ENCODE measurements around the gene SETD7.

Gene SETD7

GRCh38 chr4:139522457-139522856 lies 33.6 kb downstream of the SETD7 start:
- no peaks in the 10 kb centered on the region for H3K9me3 ChIP-seq (replicated peaks; ENCODE audit: insufficient read depth, low read length)
- H3K27me3 ChIP-seq (replicated peaks; ENCODE audit: insufficient read depth, low read length) = no peaks in the 10 kb centered on the region
- no peaks in the 10 kb centered on the region for H3K79me2 ChIP-seq (ENCODE audit: low read length)
- H3K9me2 ChIP-seq (replicated peaks; ENCODE audit: insufficient read depth, low read length) = no peaks in the 10 kb centered on the region
- peaks cover 21% of the 10 kb centered on the region; the same call in 1 of the 2 replicates for H3K36me3 ChIP-seq (replicated peaks; ENCODE audit: insufficient read depth, low read length)
- DNase-seq = no peak
- TF ChIP-seq EZH2 (optimal IDR thresholded peaks at IDR 0.05; ENCODE audit: low read depth, low read length) (no peak), CTCF (IDR thresholded peaks at IDR 0.05; ENCODE audit: low read length) (no peak), EZH2phosphoT487 (IDR thresholded peaks at IDR 0.05; ENCODE audit: low read length) (no peak)
- no peak overlapping the region for H3K4me3 ChIP-seq (ENCODE audit: low read length)
- no peak overlapping the region for H3K4me2 ChIP-seq (ENCODE audit: low read depth, low read length)
- H3F3A ChIP-seq (ENCODE audit: insufficient read depth, low read length) = no peaks in the 10 kb centered on the region
- no peak overlapping the region for H3K27ac ChIP-seq (ENCODE audit: low read length)
- H3K9ac ChIP-seq (ENCODE audit: low read length) = no peak overlapping the region
- H4K20me1 ChIP-seq (ENCODE audit: insufficient read depth, low read length) = no peaks in the 10 kb centered on the region
- H2AFZ ChIP-seq (ENCODE audit: low read length) = no peak overlapping the region
- peaks cover 24% of the 10 kb centered on the region for H3K4me1 ChIP-seq (ENCODE audit: low read length)

DNA sequence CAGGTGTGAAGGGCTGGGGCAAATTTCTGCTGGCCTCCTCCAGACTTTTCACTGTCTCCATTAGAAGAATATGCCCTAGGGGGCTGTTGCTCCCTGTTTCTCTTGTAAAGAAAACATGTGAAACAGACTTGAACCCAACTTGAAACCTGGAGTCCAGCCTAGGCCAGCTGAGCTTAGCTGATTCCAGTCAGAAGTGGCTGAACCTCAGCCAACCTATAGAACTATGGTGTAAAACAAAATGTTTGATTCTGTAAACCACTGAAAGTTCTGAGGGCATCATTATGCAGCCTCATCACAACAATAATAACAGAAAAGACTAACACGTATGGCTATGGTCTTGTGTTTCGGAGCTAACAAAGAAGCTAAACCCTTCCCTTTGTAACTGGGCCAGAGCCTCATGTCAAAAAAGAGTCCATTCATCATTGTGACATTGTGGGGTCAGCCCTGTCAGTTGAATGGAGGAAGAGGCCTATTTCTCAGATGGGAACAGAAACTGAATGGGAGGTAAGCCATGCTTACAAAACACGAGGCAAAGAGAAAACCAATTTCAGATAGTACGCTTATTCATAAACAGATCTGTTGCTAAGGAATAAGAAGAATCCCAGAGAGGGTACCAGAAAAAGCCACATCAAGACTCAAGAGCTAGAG lies 34.1 kb downstream of the SETD7 start:
- Histone ChIP-seq H3K4me2 (ENCODE audit: low read depth, low read length) (no peak overlapping the region), H3K4me3 (ENCODE audit: low read length) (no peak overlapping the region), H3K9ac (ENCODE audit: low read length) (no peak overlapping the region), H3K27ac (ENCODE audit: low read length) (no peak overlapping the region), H3F3A (ENCODE audit: insufficient read depth, low read length) (no peaks in the 10 kb centered on the region), H3K9me2 (replicated peaks; ENCODE audit: insufficient read depth, low read length) (no peaks in the 10 kb centered on the region), H3K36me3 (replicated peaks; ENCODE audit: insufficient read depth, low read length) (peaks cover 21% of the 10 kb centered on the region; the same call in 1 of the 2 replicates), H3K79me2 (ENCODE audit: low read length) (no peaks in the 10 kb centered on the region), H2AFZ (ENCODE audit: low read length) (no peak overlapping the region), H4K20me1 (ENCODE audit: insufficient read depth, low read length) (no peaks in the 10 kb centered on the region), H3K27me3 (replicated peaks; ENCODE audit: insufficient read depth, low read length) (no peaks in the 10 kb centered on the region), H3K9me3 (replicated peaks; ENCODE audit: insufficient read depth, low read length) (no peaks in the 10 kb centered on the region), H3K4me1 (ENCODE audit: low read length) (peaks cover 22% of the 10 kb centered on the region)
- TF ChIP-seq CTCF (IDR thresholded peaks at IDR 0.05; ENCODE audit: low read length) (no peak), EZH2phosphoT487 (IDR thresholded peaks at IDR 0.05; ENCODE audit: low read length) (no peak), EZH2 (optimal IDR thresholded peaks at IDR 0.05; ENCODE audit: low read depth, low read length) (no peak)
- DNase-seq = no peak

GRCh38 chr4:139515531-139515958 lies 40.5 kb downstream of the SETD7 start:
- Histone ChIP-seq H3K27ac (ENCODE audit: low read length) (no peak overlapping the region), H3K79me2 (ENCODE audit: low read length) (no peaks in the 10 kb centered on the region), H3K4me2 (ENCODE audit: low read depth, low read length) (no peak overlapping the region), H3K9me2 (replicated peaks; ENCODE audit: insufficient read depth, low read length) (no peaks in the 10 kb centered on the region), H3K4me3 (ENCODE audit: low read length) (no peak overlapping the region), H4K20me1 (ENCODE audit: insufficient read depth, low read length) (no peaks in the 10 kb centered on the region), H3K9ac (ENCODE audit: low read length) (no peak overlapping the region), H3K36me3 (replicated peaks; ENCODE audit: insufficient read depth, low read length) (peaks cover 14% of the 10 kb centered on the region), H2AFZ (ENCODE audit: low read length) (no peak overlapping the region), H3K27me3 (replicated peaks; ENCODE audit: insufficient read depth, low read length) (no peaks in the 10 kb centered on the region), H3K9me3 (replicated peaks; ENCODE audit: insufficient read depth, low read length) (no peaks in the 10 kb centered on the region), H3F3A (ENCODE audit: insufficient read depth, low read length) (no peaks in the 10 kb centered on the region), H3K4me1 (ENCODE audit: low read length) (no peaks in the 10 kb centered on the region)
- DNase-seq = no peak
- TF ChIP-seq CTCF (IDR thresholded peaks at IDR 0.05; ENCODE audit: low read length) (no peak), EZH2 (optimal IDR thresholded peaks at IDR 0.05; ENCODE audit: low read depth, low read length) (no peak), EZH2phosphoT487 (IDR thresholded peaks at IDR 0.05; ENCODE audit: low read length) (no peak)

Measured in MM.1S (cell line).